Muscle layer of colon (tissue), 2 donors: Measurements from ENCODE around the gene RPL29.

Experiments
- H3K27ac ChIP-seq: one replicate; pipeline ENCODE4 v1.7.0; 2013; ENCODE audit warnings: low read depth, mild to moderate bottlenecking, low read length, moderate library complexity
- H3K27me3 ChIP-seq, 2 donors: one replicate each; pipeline ENCODE4 v1.7.0; 2013; ENCODE audit warnings: low read length in 2 of 2, mild to moderate bottlenecking in 2 of 2; ENCODE audit not compliant: insufficient read depth in 2 of 2, control insufficient read depth in 1 of 2
- H3K36me3 ChIP-seq: one replicate; pipeline ENCODE4 v1.7.0; 2013; ENCODE audit warnings: mild to moderate bottlenecking, low read length; ENCODE audit not compliant: insufficient read depth
- H3K4me1 ChIP-seq: one replicate; pipeline ENCODE4 v1.7.0; 2013; ENCODE audit warnings: mild to moderate bottlenecking, low read length; ENCODE audit not compliant: insufficient read depth
- H3K4me3 ChIP-seq, 2 donors: one replicate each; pipeline ENCODE4 v1.7.0; 2013; ENCODE audit warnings: low read length in 2 of 2, low read depth in 1 of 2, mild to moderate bottlenecking in 1 of 2, moderate library complexity in 1 of 2
- H3K9ac ChIP-seq: one replicate; pipeline ENCODE4 v1.7.0; 2013; ENCODE audit warnings: low read length
- H3K9me3 ChIP-seq: one replicate; pipeline ENCODE4 v1.7.0; 2013; ENCODE audit warnings: mild to moderate bottlenecking, low read length
- donor health status: abdominal sarcoma.
- donor health status: Adenocarcinoma of cecum.

Gene RPL29

GRCh38 chr3:51966922-51967383 is 28.7 kb downstream of the RPL29 start:
- no peaks in the 10 kb centered on the region for H3K27me3 ChIP-seq
- no peaks in the 10 kb centered on the region for H3K9me3 ChIP-seq
- peaks cover 31% of the 10 kb centered on the region for H3K4me1 ChIP-seq
- H3K27ac ChIP-seq = peak overlapping the region; percentile 73
- peak overlapping the region; percentile 65 for H3K9ac ChIP-seq
- peak overlapping the region; percentile 79 to 90 for H3K4me3 ChIP-seq
- peaks cover 8% of the 10 kb centered on the region for H3K36me3 ChIP-seq

GRCh38 chr3:51966486-51966885 is 29.2 kb downstream of the RPL29 start:
- Histone ChIP-seq H3K36me3 (peaks cover 8% of the 10 kb centered on the region), H3K4me1 (peaks cover 31% of the 10 kb centered on the region), H3K27me3 (no peaks in the 10 kb centered on the region), H3K9me3 (no peaks in the 10 kb centered on the region), H3K27ac (peak overlapping the region; percentile 73), H3K4me3 (peak overlapping the region; percentile 79 to 90), H3K9ac (peak overlapping the region; percentile 65)

- Histone ChIP-seq H3K9ac (no peak overlapping the region), H3K27ac (peak overlapping the region; percentile 73), H3K4me1 (peaks cover 31% of the 10 kb centered on the region), H3K9me3 (no peaks in the 10 kb centered on the region), H3K27me3 (no peaks in the 10 kb centered on the region), H3K36me3 (peaks cover 3% of the 10 kb centered on the region), H3K4me3 (peak overlapping the region in 1 of 2 donors; percentile 90)
Observed at GRCh38 chr3:51966016-51966415, 29.7 kb downstream of the RPL29 start.

GRCh38 chr3:51964521-51964920 is 31.2 kb downstream of the RPL29 start:
- H3K27me3 ChIP-seq = no peaks in the 10 kb centered on the region
- peaks cover 8% of the 10 kb centered on the region for H3K36me3 ChIP-seq
- H3K4me1 ChIP-seq = peaks cover 31% of the 10 kb centered on the region
- no peak overlapping the region for H3K9ac ChIP-seq
- H3K27ac ChIP-seq = no peak overlapping the region
- no peaks in the 10 kb centered on the region for H3K9me3 ChIP-seq
- H3K4me3 ChIP-seq = no peak overlapping the region

- Histone ChIP-seq H3K4me3 (no peak overlapping the region), H3K9ac (no peak overlapping the region), H3K27ac (no peak overlapping the region), H3K36me3 (peaks cover 8% of the 10 kb centered on the region), H3K27me3 (no peaks in the 10 kb centered on the region), H3K9me3 (no peaks in the 10 kb centered on the region), H3K4me1 (peaks cover 31% of the 10 kb centered on the region)
Observed at GRCh38 chr3:51963951-51964451, 31.7 kb downstream of the RPL29 start.

- H3K27me3 ChIP-seq = no peaks in the 10 kb centered on the region
- no peak overlapping the region for H3K4me3 ChIP-seq
- H3K4me1 ChIP-seq = peaks cover 27% of the 10 kb centered on the region
- H3K36me3 ChIP-seq = peaks cover 8% of the 10 kb centered on the region
- no peak overlapping the region for H3K9ac ChIP-seq
- peak overlapping the region; percentile 48 for H3K27ac ChIP-seq
- H3K9me3 ChIP-seq = no peaks in the 10 kb centered on the region
Observed at GRCh38 chr3:51962854-51963530, 32.7 kb downstream of the RPL29 start.

- Histone ChIP-seq H3K4me1 (peaks cover 26% of the 10 kb centered on the region), H3K27me3 (no peaks in the 10 kb centered on the region), H3K27ac (no peak overlapping the region), H3K9me3 (no peaks in the 10 kb centered on the region), H3K4me3 (no peak overlapping the region), H3K9ac (no peak overlapping the region), H3K36me3 (peaks cover 8% of the 10 kb centered on the region)
Observed at GRCh38 chr3:51961602-51962569, 33.8 kb downstream of the RPL29 start.

- H3K4me3 ChIP-seq = no peak overlapping the region
- no peak overlapping the region for H3K9ac ChIP-seq
- H3K27me3 ChIP-seq = no peaks in the 10 kb centered on the region
- no peak overlapping the region for H3K27ac ChIP-seq
- H3K4me1 ChIP-seq = peaks cover 26% of the 10 kb centered on the region
- no peaks in the 10 kb centered on the region for H3K9me3 ChIP-seq
- peaks cover 8% of the 10 kb centered on the region for H3K36me3 ChIP-seq
Observed at GRCh38 chr3:51961011-51961410, 34.7 kb downstream of the RPL29 start.

- peaks cover 22% of the 10 kb centered on the region for H3K4me1 ChIP-seq
- H3K4me3 ChIP-seq = no peak overlapping the region
- H3K27ac ChIP-seq = no peak overlapping the region
Observed at GRCh38 chr3:51960386-51960785, 35.3 kb downstream of the RPL29 start.

GRCh38 chr3:51959651-51960050 is 36.0 kb downstream of the RPL29 start:
- H3K4me1 ChIP-seq = peaks cover 19% of the 10 kb centered on the region
- no peaks in the 10 kb centered on the region for H3K27me3 ChIP-seq
- no peak overlapping the region for H3K27ac ChIP-seq

More at GRCh38 chr3:51960386-51960785, 35.3 kb downstream of the RPL29 start:
- Histone ChIP-seq H3K9ac (no peak overlapping the region), H3K9me3 (no peaks in the 10 kb centered on the region), H3K36me3 (peaks cover 8% of the 10 kb centered on the region), H3K27me3 (no peaks in the 10 kb centered on the region)

More at GRCh38 chr3:51959651-51960050, 36.0 kb downstream of the RPL29 start:
- no peak overlapping the region for H3K9ac ChIP-seq
- H3K36me3 ChIP-seq = peaks cover 8% of the 10 kb centered on the region
- no peaks in the 10 kb centered on the region for H3K9me3 ChIP-seq
- H3K4me3 ChIP-seq = no peak overlapping the region
